BLaER1 treated with 17β-estradiol and CSF1 and Interleukin-3, amounts not matched to agents 10 nM and 100 nM (cell line): ENCODE data around the gene COL18A1.

Experiments used
- H3K27ac ChIP-seq, 11 experiments: shearing (Covaris generic); formaldehyde crosslinking; 2 replicates each; pipeline ENCODE4 v1.8.1; 2022
- H3K27me3 ChIP-seq, 11 experiments: shearing (Covaris generic); formaldehyde crosslinking; 2 replicates each; pipeline ENCODE4 v1.8.1; 2022
- H3K36me3 ChIP-seq, 11 experiments: shearing (Covaris generic); formaldehyde crosslinking; 2 replicates each; pipeline ENCODE4 v1.8.1; 2022
- H3K4me1 ChIP-seq, 10 experiments: shearing (Covaris generic); formaldehyde crosslinking; 2 replicates each; pipeline ENCODE4 v1.8.1; 2022
- H3K4me2 ChIP-seq, 11 experiments: shearing (Covaris generic); formaldehyde crosslinking; 2 replicates each; pipeline ENCODE4 v1.8.1; 2022
- H3K4me3 ChIP-seq, 10 experiments: shearing (Covaris generic); formaldehyde crosslinking; 2 replicates each; pipeline ENCODE4 v1.8.1; 2022
- H3K9ac ChIP-seq, 11 experiments: shearing (Covaris generic); formaldehyde crosslinking; 2 replicates each; pipeline ENCODE4 v1.8.1; 2022
- H3K9me3 ChIP-seq, 11 experiments: shearing (Covaris generic); formaldehyde crosslinking; replicated peaks in 1 of 11; 2 replicates each; pipeline ENCODE4 v1.8.1; 2022
- H4K20me1 ChIP-seq, 11 experiments: shearing (Covaris generic); formaldehyde crosslinking; 2 replicates each; pipeline ENCODE4 v1.8.1; 2022
- Cebpa-rat ChIP-seq, 11 experiments: shearing (Covaris generic); IDR thresholded peaks; 2 replicates each; pipeline ENCODE4 v1.8.1; 2022

The COL18A1 gene

GRCh38 chr21:45514311-45515021 is 109.5 kb downstream of the COL18A1 start:
- Histone ChIP-seq H3K4me1 (peaks cover 30 to 70% (median 54%) of the 10 kb centered on the region in 10 experiments), H3K36me3 (peaks cover 38 to 79% (median 75%) of the 10 kb centered on the region in 11 experiments), H3K27me3 (no peaks in the 10 kb centered on the region), H4K20me1 (peaks cover 0 to 38% (median 15%) of the 10 kb centered on the region in 11 experiments; a peak in 11 of 22 replicates), H3K9me3 (peaks cover 13 to 21% (median 17%) of the 10 kb centered on the region in 11 experiments), H3K4me3 (no peak overlapping the region), H3K27ac (peak overlapping the region in 4 of 11 experiments; percentile 17 to 80 (median 27); a peak in 4 of 22 replicates), H3K9ac (no peak overlapping the region; a peak in 2 of 22 replicates), H3K4me2 (peak overlapping the region in 2 of 11 experiments; percentile 12; a peak in 2 of 22 replicates)
- no peak for TF ChIP-seq Cebpa-rat (IDR thresholded peaks at IDR 0.05)

GRCh38 chr21:45515241-45516061 is 110.5 kb downstream of the COL18A1 start:
- TF ChIP-seq Cebpa-rat (IDR thresholded peaks at IDR 0.05), result no peak
- 0 out of 22 replicates have a peak overlapping the region, but pooled peaks of 1 of the 11 experiments have one; percentile 4 for H3K9ac ChIP-seq
- H3K36me3 ChIP-seq, result peaks cover 47 to 89% (median 85%) of the 10 kb centered on the region in 11 experiments
- H3K4me3 ChIP-seq, result no peak overlapping the region
- peak overlapping the region in 6 of 11 experiments; percentile 27 to 82 (median 79); a peak in 7 of 22 replicates for H3K27ac ChIP-seq
- H3K27me3 ChIP-seq, result no peaks in the 10 kb centered on the region
- peaks cover 0 to 38% (median 15%) of the 10 kb centered on the region in 11 experiments; a peak in 11 of 22 replicates for H4K20me1 ChIP-seq
- peaks cover 23 to 31% (median 27%) of the 10 kb centered on the region in 11 experiments for H3K9me3 ChIP-seq
- no peak overlapping the region for H3K4me2 ChIP-seq
- peaks cover 30 to 70% (median 54%) of the 10 kb centered on the region in 10 experiments for H3K4me1 ChIP-seq

GRCh38 chr21:45516071-45516670 is 111.2 kb downstream of the COL18A1 start:
- TF ChIP-seq Cebpa-rat (IDR thresholded peaks at IDR 0.05), result no peak
- peaks cover 0 to 36% (median 15%) of the 10 kb centered on the region in 11 experiments; a peak in 11 of 22 replicates for H4K20me1 ChIP-seq
- H3K27me3 ChIP-seq, result no peaks in the 10 kb centered on the region
- H3K9ac ChIP-seq, result peak overlapping the region in 5 of 11 experiments; percentile 29 to 63 (median 55); a peak in 4 of 22 replicates
- no peak overlapping the region for H3K4me3 ChIP-seq
- peaks cover 30 to 38% (median 34%) of the 10 kb centered on the region in 11 experiments for H3K9me3 ChIP-seq
- peaks cover 55 to 96% (median 92%) of the 10 kb centered on the region in 11 experiments for H3K36me3 ChIP-seq
- peaks cover 30 to 70% (median 54%) of the 10 kb centered on the region in 10 experiments for H3K4me1 ChIP-seq
- H3K4me2 ChIP-seq, result peak overlapping the region in 4 of 11 experiments; percentile 50 to 72 (median 64); a peak in 6 of 22 replicates
- peak overlapping the region in 10 of 11 experiments; percentile 63 to 82 (median 78); a peak in 18 of 22 replicates for H3K27ac ChIP-seq

GRCh38 chr21:45516671-45517151 is 111.7 kb downstream of the COL18A1 start:
- no peak overlapping the region for H3K4me3 ChIP-seq
- H3K9ac ChIP-seq, result peak overlapping the region in 9 of 11 experiments; percentile 45 to 68 (median 55); a peak in 14 of 22 replicates
- peaks cover 60 to 99% (median 94%) of the 10 kb centered on the region in 11 experiments for H3K36me3 ChIP-seq
- peaks cover 36 to 43% (median 40%) of the 10 kb centered on the region in 11 experiments for H3K9me3 ChIP-seq
- peak overlapping the region; percentile 50 to 73 (median 66); a peak in 21 of 22 replicates for H3K4me2 ChIP-seq
- no peak for TF ChIP-seq Cebpa-rat (IDR thresholded peaks at IDR 0.05)
- peak overlapping the region in 10 of 11 experiments; percentile 63 to 82 (median 78); a peak in 20 of 22 replicates for H3K27ac ChIP-seq
- H3K4me1 ChIP-seq, result peaks cover 30 to 68% (median 52%) of the 10 kb centered on the region in 10 experiments
- no peaks in the 10 kb centered on the region for H3K27me3 ChIP-seq
- peaks cover 0 to 31% (median 15%) of the 10 kb centered on the region in 11 experiments; a peak in 11 of 22 replicates for H4K20me1 ChIP-seq

GRCh38 chr21:45517249-45518065 is 112.5 kb downstream of the COL18A1 start:
- TF ChIP-seq Cebpa-rat (IDR thresholded peaks at IDR 0.05), result peak in 5 of 11 experiments; percentile 21 to 67 (median 53); a peak in 4 of 22 replicates
- peak overlapping the region; percentile 54 to 82 (median 78); a peak in 21 of 22 replicates for H3K27ac ChIP-seq
- H4K20me1 ChIP-seq, result peaks cover 0 to 24% (median 9%) of the 10 kb centered on the region in 11 experiments; a peak in 9 of 22 replicates
- H3K4me2 ChIP-seq, result peak overlapping the region; percentile 50 to 73 (median 66)
- peaks cover 30 to 61% (median 47%) of the 10 kb centered on the region in 10 experiments for H3K4me1 ChIP-seq
- H3K27me3 ChIP-seq, result no peaks in the 10 kb centered on the region
- H3K36me3 ChIP-seq, result peaks cover 62 to 99% (median 96%) of the 10 kb centered on the region in 11 experiments
- peak overlapping the region in 9 of 11 experiments; percentile 46 to 68 (median 55); a peak in 16 of 22 replicates for H3K9ac ChIP-seq
- H3K4me3 ChIP-seq, result peak overlapping the region in 3 of 10 experiments; percentile 0 to 25 (median 23); a peak in 2 of 20 replicates
- H3K9me3 ChIP-seq, result peaks cover 43 to 51% (median 47%) of the 10 kb centered on the region in 11 experiments

GRCh38 chr21:45518742-45519141 is 113.8 kb downstream of the COL18A1 start:
- no peak for TF ChIP-seq Cebpa-rat (IDR thresholded peaks at IDR 0.05)
- Histone ChIP-seq H3K4me3 (peak overlapping the region in 7 of 10 experiments; percentile 10 to 36 (median 22); a peak in 8 of 20 replicates), H3K4me1 (peaks cover 26 to 48% (median 38%) of the 10 kb centered on the region in 10 experiments), H3K4me2 (peak overlapping the region in 9 of 11 experiments; percentile 28 to 73 (median 68); a peak in 14 of 22 replicates), H3K27ac (peak overlapping the region; percentile 54 to 82 (median 78); a peak in 20 of 22 replicates), H4K20me1 (peaks cover 0 to 11% (median 0%) of the 10 kb centered on the region in 11 experiments; a peak in 5 of 22 replicates), H3K27me3 (no peaks in the 10 kb centered on the region), H3K36me3 (peaks cover 67 to 99% (median 98%) of the 10 kb centered on the region in 11 experiments), H3K9ac (peak overlapping the region in 3 of 11 experiments; percentile 33 to 53 (median 46); a peak in 4 of 22 replicates), H3K9me3 (peaks cover 56 to 64% (median 60%) of the 10 kb centered on the region in 11 experiments)

- no peaks in the 10 kb centered on the region for H3K27me3 ChIP-seq
- H3K4me1 ChIP-seq, result peaks cover 22 to 43% (median 34%) of the 10 kb centered on the region in 10 experiments
- H4K20me1 ChIP-seq, result peaks cover 0 to 9% (median 0%) of the 10 kb centered on the region in 11 experiments; a peak in 4 of 22 replicates
- peaks cover 57 to 66% (median 62%) of the 10 kb centered on the region in 11 experiments for H3K9me3 ChIP-seq
- no peak overlapping the region for H3K9ac ChIP-seq
- H3K36me3 ChIP-seq, result peaks cover 69 to 98% (median 96%) of the 10 kb centered on the region in 11 experiments
- peak overlapping the region in 3 of 11 experiments; percentile 66 to 72 (median 68); a peak in 3 of 22 replicates for H3K4me2 ChIP-seq
- H3K27ac ChIP-seq, result peak overlapping the region in 8 of 11 experiments; percentile 63 to 82 (median 76); a peak in 12 of 22 replicates
- TF ChIP-seq Cebpa-rat (IDR thresholded peaks at IDR 0.05), result no peak
- peak overlapping the region in 6 of 10 experiments; percentile 17 to 36 (median 24); a peak in 6 of 20 replicates for H3K4me3 ChIP-seq
Measured at GRCh38 chr21:45519182-45519581, 114.2 kb downstream of the COL18A1 start.
